NOMO-1 treated with DMSO at 0.1 percent for 48 hours (cell line): Measurements from ENCODE around the gene EHMT1.
"Not testable (repeated sequence)": the region's sequence is repeated elsewhere in the genome, so short reads cannot be mapped to it uniquely, and the experiment has no call there.

Experiments used
- DNase-seq: peaks from one replicate; lab custom pipeline; 2025; ENCODE audit not compliant: unreplicated experiment; lab: John Stamatoyannopoulos, UW

EHMT1 gene

DNA sequence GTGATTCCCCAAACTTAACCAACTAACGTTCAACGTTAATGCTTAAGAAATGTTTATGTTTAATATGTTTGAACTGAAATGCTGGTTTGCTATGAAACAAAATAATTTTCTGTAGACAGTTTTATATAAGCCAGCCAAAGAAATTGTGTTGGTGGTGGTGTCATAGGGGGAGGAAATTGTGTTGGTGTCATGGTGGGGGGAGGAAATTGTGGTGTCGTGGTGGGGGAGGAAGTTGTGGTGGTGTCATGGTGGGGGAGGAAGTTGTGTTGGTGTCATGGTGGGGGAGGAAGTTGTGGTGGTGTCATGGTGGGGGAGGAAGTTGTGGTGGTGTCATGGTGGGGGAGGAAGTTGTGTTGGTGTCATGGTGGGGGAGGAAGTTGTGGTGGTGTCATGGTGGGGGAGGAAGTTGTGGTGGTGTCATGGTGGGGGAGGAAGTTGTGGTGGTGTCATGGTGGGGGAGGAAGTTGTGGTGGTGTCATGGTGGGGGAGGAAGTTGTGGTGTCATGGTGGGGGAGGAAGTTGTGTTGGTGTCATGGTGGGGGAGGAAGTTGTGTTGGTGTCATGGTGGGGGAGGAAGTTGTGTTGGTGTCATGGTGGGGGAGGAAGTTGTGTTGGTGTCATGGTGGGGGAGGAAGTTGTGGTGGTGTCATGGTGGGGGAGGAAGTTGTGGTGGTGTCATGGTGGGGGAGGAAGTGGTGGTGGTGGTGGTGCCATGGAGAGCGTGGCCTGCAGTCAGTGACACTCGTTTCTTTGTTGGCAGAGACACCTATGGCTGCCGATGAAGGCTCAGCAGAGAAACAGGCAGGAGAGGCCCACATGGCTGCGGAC, 97.3 kb downstream of the EHMT1 start:
- DNase-seq: not testable (repeated sequence)

DNA sequence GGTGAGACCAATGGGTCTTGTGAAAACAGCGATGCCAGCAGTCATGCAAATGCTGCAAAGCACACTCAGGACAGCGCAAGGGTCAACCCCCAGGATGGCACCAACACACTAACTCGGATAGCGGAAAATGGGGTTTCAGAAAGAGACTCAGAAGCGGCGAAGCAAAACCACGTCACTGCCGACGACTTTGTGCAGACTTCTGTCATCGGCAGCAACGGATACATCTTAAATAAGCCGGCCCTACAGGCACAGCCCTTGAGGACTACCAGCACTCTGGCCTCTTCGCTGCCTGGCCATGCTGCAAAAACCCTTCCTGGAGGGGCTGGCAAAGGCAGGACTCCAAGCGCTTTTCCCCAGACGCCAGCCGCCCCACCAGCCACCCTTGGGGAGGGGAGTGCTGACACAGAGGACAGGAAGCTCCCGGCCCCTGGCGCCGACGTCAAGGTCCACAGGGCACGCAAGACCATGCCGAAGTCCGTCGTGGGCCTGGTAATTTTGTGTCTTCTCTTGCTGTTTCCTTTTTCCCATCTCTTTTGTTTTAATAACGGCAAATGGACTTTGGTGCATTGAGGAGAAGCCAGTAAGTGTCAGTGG, 98.0 kb downstream of the EHMT1 start:
- no peak for DNase-seq

DNA sequence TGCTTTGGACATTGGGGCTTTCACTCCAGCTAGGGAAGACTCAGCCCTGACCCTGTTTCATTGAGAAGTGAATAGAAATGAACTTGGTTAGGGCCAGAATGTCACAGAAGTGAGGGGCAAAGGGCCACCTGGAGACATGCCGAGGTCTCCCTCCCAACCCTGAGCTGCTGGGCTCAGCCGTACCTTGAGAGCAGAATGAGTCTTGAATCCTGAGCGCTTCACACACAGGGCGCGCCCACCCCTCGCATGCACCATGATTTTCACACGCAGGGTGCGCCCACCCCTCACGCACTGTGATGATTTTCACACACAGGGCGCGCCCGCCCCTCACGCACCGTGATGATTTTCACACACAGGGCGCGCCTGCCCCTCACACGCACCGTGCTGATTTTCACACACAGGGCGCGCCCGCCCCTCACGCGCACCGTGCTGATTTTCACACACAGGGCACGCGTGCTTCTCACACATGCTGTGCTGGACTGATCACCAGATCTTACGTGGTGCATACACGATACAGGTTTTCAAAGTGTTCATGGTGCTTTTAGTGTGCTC, 99.0 kb downstream of the EHMT1 start:
- DNase-seq: no peak

DNA sequence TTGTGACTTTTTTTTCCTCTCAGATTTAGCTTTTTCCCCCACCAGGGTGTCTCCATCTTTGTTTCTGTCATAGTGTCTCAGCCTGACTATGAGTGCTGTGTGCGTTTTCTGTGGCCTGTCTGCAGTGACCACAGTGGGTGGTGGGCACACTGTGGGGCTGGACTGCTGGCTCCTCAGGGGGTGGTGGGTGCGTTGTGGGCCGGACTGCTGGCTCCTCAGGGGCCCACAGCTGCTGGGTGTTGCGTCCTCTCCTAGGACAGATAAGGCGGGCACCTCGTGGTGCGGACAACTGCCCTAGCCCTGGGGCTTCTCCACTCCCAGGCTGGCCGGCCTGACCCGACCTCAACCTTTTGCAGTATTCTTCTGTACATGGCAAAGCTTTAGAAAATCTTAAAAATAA, 100.4 kb downstream of the EHMT1 start:
- no peak for DNase-seq

DNA sequence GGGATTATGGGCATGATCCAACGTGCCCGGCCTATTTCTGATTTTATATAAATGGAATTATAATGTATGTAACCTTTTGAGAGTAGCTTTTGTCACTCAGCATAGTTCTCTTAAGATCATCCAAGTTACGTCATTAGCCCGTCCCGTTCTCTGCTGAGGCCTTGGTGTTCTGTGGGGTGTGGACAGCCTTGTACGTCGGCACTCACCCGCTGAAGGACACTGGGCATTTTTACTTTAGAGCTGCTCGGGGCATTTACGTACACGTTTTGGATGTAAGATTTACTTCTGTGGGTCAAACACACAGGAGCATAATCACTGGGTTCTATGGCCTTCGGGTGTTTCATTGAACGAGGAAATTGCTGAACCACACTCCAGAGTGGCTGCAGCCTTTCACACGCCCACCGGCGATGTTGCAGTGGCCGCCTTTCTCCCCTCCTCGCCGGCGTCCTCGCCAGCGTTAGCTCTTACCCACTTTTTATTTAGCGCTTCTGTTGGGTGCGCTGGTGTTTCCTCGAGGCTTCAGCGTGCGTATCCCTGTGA, 101.8 kb downstream of the EHMT1 start:
- DNase-seq: no peak

DNA sequence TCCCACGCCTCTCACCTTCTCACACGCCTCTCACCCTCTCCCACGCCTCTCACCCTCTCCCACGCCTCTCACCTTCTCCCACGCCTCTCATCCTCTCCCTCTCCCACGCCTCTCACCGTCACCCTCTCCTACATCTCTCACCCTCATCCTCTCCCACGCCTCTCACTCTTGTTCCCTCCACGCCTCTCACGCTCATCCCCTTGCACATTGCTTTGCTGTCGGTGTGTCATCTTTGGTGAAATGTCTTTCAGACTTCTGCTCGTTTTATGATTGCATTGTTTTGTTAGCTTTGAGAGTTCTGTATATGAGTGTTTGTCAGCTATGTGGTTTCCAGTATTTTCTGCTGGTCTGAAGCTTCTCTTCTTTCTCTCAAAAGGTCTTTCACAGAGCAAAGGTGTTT, 102.7 kb downstream of the EHMT1 start:
- no peak for DNase-seq

DNA sequence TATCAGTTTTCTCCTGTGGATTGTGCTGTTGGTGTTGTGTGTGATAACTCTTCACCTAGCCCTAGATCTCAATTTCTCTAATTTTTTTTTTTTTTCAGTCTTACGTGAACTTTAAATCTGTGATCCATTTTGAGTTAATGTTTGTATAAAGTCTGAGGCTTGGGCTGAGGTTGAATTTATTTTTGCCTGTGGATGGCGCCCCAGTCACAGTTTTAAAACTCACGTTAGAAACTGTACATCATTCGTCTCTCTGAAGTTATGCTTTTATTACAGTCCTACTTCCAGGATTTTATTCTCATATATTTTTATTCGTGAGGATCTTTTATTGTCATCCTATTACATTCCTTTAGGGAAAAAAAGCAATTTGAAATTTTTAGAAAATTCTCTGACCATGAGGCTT, 103.1 kb downstream of the EHMT1 start:
- DNase-seq: no peak

DNA sequence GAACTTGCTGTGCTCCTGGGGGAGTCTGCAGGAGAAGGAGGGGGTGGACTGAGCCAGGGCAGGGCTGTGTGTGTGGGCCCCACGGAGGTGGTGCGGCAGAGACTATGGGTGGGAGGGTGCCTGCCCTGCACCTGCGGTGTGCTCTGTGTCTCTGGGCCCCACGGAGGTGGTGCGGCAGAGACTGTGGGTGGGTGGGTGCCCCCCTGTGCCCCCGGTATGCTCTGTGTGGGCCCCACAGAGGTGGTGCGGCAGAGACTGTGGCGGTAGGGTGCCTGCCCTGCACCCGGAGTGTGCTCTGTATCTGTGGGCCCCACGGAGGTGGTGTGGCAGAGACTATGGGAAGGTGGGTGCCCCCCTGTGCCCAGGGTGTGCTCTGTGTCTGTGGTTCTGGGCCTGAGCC, 103.7 kb downstream of the EHMT1 start:
- DNase-seq: no peak

DNA sequence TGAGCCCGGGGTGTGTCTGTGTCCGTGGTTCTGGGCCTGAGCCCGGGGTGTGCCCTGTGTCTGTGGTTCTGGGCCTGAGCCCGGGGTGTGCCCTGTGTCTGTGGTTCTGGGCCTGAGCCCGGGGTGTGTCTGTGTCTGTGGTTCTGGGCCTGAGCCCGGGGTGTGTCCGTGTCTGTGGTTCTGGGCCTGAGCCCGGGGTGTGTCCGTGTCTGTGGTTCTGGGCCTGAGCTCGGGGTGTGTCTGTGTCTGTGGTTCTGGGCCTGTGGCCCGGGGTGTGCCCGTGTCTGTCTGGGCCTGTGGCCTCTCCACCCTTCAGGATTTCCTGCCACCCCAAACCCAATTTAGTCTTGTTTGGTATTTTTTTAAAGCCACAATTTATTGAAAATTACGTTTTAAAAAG, 104.6 kb downstream of the EHMT1 start:
- DNase-seq: not testable (repeated sequence)

DNA sequence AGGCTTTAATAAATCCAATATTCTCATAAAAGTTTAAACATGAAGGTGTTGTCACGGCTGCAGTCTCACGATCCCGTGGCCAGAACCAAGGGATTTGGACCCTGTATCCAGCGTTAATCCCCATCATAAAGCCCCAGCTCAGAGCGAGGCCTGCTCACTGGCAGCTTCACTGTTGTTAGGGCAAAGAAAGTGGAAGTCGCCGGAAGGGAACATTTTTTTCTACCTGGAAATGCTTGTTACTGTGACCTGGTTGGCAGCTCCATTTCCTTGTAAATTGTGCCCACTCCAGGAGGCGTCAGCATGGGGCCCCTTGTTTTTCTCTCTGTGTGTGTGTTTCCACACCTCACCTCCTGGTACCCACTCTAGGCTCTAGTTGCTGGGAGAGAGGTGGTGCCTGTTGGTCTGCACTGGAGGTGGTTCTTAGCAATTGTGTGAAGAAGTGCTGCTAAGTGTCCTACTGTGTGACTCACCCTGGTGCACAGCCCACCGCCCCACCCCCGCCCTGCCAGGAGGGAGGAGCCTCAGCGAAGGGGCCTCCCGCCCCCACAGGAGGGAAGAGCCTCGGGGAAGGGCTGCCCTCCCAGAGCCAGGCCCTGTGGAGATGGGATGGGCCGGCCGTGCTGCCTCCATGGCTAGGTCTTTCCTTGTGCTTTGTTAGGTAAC, 105.1 kb downstream of the EHMT1 start:
- DNase-seq: no peak

DNA sequence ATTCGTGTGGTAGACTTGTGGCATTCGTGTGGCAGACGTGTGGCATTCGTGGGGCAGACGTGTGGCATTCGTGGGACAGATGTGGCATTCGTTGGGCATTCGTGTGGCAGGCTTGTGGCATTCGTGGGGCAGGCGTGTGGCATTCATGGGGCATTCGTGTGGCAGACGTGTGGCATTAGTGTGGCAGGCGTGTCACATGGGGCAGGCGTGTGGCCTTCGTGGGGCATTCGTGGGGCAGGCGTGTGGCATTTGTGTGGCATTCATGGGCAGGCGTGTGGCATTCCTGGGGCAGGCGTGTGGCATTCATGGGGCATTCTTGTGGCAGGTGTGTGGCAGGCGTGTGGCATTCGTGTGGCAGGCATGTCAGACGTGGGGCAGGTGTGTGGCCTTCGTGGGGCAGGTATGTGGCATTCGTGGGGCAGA, 106.0 kb downstream of the EHMT1 start:
- no peak for DNase-seq

DNA sequence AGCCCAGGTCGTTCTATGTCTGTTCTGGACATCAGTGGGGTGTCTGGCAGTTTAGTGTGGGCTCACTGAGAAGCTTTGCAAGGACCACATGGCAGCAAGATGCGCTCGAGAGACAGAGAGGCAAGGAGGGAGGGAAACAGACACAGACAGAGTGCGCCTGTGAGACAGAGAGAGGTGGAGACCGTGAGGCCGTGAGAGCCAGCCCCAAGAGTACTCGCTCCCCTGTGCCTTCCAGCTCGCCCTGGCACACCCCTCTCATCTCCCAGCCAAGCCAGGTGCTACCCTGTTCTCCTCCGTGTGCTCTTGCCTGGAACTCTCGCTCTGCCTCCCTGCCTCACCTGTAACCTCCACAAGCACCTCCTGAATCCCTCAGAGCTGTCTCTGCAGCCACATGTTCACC, 106.8 kb downstream of the EHMT1 start:
- no peak for DNase-seq

DNA sequence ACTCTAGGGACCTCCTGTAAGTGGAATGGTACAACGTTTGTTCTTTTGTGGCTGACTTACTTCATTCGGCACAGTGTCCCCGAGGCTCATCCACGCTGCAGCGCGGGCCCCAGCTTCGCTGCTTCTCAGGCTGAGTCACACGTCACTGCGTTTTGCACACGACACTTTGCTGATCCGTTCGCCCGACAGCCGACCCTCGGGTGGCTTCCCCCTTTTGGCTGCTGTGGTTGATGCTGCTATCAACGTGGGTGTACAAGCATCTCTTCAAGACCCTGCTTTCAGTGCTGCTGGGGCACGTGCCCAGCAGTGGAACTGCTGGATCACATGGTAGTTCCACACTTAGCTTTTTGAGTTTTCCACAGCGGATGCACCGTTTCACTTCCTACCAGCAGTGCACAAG, 107.5 kb downstream of the EHMT1 start:
- not testable (repeated sequence) for DNase-seq

DNA sequence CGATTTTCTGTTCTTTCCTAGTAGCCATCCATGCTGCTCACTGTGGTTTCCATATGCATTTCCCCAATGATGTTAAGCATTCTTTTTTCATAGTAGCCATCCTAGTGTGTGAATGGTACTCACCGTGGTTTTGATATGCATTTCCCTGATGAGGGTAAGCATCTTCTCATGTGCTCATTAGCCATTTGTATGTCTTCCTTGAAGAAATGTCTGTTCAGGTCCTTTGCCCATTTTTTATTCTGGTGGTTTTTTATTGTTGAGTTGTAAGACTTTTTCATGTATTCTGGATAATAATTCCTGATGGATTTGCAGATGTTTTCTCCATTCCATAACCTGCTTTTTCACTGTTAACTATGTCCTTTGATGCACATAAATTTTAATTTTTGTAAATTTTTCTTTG, 108.0 kb downstream of the EHMT1 start:
- no peak for DNase-seq

DNA sequence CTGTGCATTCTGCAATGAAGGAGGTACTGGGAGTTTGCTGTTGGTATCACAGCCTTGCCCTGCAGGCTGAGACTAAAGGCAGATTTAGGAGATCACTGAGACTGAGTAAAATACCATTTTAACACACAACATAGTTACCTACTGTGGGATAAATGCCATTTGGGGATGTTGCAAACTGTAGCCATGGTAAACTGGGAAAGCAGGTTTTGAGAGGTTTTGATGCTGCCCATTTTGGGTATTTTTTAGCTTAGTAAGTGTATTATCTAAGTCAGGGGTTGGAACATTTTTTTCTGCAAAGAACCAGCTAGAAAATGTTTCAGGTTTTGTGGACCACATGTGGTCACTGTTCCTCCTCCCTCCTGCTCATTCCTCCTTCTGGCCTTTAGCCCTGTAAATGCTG, 108.9 kb downstream of the EHMT1 start:
- no peak for DNase-seq

DNA sequence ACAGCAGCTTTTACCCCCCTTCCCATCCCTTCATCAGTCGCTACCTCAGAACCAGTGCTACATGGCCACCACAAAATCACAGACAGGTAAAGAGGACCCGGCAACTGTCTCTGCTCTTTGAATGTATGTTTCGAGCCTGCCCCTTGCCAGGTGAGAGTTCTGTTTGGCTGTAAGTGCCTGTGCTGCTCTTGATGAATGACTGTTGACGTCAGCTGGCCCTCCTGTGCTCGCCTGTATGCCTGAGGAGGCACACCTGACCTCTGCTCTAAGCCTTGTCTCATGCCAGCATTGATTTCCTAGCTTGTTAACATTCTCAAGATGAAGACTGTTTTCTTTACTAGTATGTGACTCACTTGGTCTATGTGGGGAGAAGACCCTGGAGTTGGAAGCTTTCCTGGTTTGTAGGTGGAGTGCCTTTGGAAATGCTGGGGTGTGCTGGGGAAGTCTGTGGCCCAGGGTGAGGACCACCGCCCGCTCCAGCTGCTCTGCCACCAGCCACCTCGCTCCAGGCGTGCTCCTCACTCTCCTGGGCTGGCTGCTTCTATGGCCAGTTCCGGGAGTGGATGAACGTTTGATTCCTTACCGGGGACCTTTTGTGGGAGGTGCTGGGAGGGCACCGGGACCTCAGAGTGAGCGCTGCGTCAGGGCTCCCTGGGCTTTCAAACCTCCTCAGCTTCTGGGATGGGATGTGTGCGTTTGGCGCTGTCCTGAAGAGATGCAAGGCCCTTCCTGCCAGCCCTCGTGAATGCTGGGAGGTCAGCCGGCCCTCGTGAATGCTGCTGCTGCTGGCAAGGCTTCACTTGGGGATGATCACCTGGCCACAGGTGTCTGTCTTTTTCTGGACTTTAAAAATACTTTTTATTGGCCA, 109.9 kb downstream of the EHMT1 start:
- no peak for DNase-seq

DNA sequence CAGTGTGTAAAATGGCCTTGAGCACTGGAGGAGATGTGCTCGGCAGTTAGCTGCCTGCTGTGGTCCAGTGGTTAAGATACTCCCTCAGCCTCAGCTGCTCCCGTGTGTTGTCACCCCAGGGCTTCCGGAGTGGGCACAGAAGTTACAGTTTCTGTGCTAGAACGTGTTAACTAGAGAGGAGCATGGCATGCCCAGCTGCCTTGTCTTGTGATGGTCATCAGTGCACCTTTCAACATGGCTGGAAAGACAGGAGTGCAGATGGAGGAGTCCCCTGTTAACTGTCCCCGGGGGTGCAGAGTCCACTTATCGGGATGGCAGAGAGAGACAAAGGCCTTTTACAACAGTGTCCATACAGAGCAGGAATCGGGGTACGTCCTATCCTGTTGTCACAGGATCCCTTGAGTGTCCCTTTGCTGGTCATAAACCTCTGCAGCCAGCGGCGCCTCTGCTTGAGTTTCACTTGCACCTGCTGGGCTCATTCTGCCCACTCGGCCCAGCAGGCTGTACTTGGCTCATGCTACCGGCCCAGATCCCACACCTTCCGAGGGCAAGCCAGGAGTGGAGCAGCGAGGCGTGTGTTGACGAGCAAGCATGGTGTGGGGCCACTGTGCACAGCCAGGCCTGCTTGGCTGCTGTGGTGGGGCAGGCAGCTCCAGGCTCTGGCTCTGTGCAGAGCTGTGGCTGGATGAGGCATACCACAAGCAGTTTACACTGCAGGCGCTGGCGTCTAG, 112.6 kb downstream of the EHMT1 start:
- no peak for DNase-seq

DNA sequence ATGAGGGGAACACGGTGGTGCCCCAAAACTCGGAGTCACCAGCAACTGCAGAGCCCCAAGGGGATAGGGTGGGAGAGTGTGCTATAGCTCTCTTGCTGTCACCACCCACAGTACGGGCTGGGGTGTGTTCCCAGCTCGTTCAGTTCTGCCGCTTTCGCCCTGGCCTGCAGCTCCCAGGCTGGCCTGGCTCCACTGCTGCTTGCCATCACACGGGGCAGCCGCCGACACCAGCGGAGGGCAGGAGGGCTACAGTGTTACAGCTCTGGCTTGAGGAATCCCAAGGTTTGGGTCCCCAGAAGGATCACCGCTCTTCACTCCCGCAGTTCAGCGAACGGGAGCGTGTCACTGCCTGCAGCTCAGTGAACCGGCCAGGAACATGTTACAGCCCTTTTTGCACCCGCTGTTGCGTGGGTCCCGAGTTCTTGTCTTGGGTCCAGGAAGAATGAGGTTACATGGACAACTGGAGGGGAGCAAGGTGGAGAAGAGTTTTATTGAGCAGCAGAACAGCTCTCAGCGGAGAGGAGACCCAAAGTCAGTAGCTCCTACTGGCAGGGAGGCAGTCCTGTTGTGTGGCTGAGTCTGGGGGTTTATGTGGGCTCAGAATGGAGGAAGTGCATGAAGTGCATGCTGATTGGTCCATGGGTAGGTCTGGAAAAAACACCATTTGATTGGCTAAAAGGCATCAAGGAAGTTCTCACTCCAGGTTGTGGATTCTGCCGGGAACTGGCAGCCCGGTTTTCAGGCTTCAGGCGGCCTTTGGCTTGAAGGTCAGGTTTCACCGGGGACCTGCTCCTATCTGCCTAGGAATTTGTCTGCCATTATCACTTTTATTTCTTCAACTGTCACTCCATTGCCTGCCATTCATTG, 113.4 kb downstream of the EHMT1 start:
- no peak for DNase-seq

DNA sequence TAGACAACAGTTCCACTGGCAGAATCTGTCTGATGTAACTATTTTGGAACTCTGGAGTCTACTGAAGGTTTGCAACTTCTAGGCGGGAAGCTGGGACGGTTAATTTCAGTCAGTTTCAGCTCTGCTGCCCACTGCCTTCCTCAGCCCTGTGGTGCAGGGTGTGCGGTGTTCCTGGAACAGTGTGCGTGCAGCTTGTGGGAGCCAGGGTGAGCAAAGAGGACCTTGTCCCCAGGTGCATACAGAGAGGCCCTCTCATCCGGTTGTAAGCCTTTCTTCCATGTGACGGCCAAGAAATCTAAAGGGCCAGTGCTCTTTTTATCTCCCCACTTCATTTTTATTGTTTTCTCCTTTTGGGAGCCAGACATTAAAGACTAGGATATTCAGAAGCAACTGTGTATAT, 114.6 kb downstream of the EHMT1 start:
- DNase-seq: no peak
